ENCODE data around the gene EYA2. TPM values are rescaled to one million over a fixed set of nuclear protein-coding genes. Genes with fewer than 3 reads are reported as not detected.

EYA2 gene
- total RNA-seq, 1 experiment from 2014 or later, result not detected

DNA sequence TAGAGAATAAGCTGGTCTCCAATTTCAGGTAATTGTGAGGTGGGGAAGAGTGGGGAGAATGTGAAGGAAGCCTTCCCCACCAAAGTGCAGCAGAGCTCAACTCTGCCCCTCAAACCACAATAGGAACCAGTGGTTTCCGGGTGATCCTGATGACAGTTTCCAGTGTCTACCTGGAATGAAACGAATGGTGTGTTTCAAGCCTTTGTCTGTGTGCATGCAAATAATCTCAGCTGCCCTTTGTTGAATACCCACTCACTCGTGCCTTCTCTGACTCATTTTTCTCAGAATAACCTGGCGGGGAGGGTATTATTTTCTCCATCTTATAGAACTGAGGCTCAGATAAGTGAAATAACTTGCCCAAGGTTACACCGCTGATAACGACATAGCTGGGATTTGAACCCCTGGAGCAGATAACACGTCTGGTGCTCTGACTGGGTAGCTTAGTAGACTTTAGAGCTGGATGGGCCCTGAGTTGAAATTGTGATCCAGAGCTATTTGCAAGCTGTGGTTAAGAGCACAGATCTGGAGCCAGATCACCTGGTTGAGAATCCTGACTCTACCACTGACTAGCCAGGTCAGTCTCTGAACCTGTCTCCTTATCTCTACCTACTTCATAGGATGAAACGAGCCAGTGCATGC, 85.1 kb downstream of the EYA2 start:
- no peak for DNase-seq (ENCODE audit: low spot score)
- POLR2A ChIA-PET (ENCODE audit: low non-redundant PET), result no interaction called here
- Histone ChIP-seq H3K9me3 (ENCODE audit: low read depth, low read length, poor library complexity, severe bottlenecking) (no peaks in the 10 kb centered on the region), H3K36me3 (ENCODE audit: insufficient read depth, low read length, poor library complexity, severe bottlenecking) (no peaks in the 10 kb centered on the region), H3K27me3 (replicated peaks; ENCODE audit: insufficient read depth, low read depth, low read length, poor library complexity) (peaks cover 2% of the 10 kb centered on the region), H3K4me3 (ENCODE audit: low read depth, low read length, poor library complexity, severe bottlenecking) (no peak overlapping the region), H3K27ac (ENCODE audit: low read depth, low read length, poor library complexity, severe bottlenecking) (no peak overlapping the region), H3K4me1 (ENCODE audit: insufficient read depth, low read length, poor library complexity, severe bottlenecking) (no peaks in the 10 kb centered on the region)
- no peak for TF ChIP-seq CTCF (conservative IDR thresholded peaks at IDR 0.05; ENCODE audit: low read depth, low read length)
- TF ChIP-seq EZH2 (IDR thresholded peaks at IDR 0.05; ENCODE audit: borderline replicate concordance, low read depth, low read length, poor library complexity, severe bottlenecking), result no peak
- intact Hi-C loops (cut with micrococcal nuclease; ENCODE audit: unreplicated experiment), result no loop called here
- BruUV-seq (replicated peaks), result no TSS peak
- CTCF ChIA-PET, result no interaction called here

- Histone ChIP-seq H3K27ac (ENCODE audit: low read depth, low read length, poor library complexity, severe bottlenecking) (no peak overlapping the region), H3K27me3 (replicated peaks; ENCODE audit: insufficient read depth, low read depth, low read length, poor library complexity) (peaks cover 2% of the 10 kb centered on the region), H3K4me3 (ENCODE audit: low read depth, low read length, poor library complexity, severe bottlenecking) (no peak overlapping the region), H3K36me3 (ENCODE audit: insufficient read depth, low read length, poor library complexity, severe bottlenecking) (no peaks in the 10 kb centered on the region), H3K4me1 (ENCODE audit: insufficient read depth, low read length, poor library complexity, severe bottlenecking) (no peaks in the 10 kb centered on the region), H3K9me3 (ENCODE audit: low read depth, low read length, poor library complexity, severe bottlenecking) (no peaks in the 10 kb centered on the region)
- no peak for DNase-seq (ENCODE audit: low spot score)
- POLR2A ChIA-PET (ENCODE audit: low non-redundant PET), result no interaction called here
- intact Hi-C loops (cut with micrococcal nuclease; ENCODE audit: unreplicated experiment), result no loop called here
- no TSS peak for BruUV-seq (replicated peaks)
- CTCF ChIA-PET, result no interaction called here
- TF ChIP-seq EZH2 (IDR thresholded peaks at IDR 0.05; ENCODE audit: borderline replicate concordance, low read depth, low read length, poor library complexity, severe bottlenecking) (no peak), CTCF (conservative IDR thresholded peaks at IDR 0.05; ENCODE audit: low read depth, low read length) (no peak)
These were observed 86.5 kb downstream of the EYA2 start for GRCh38 chr20:46981184-46981583.

- ChIA-PET CTCF (no interaction called here), POLR2A (ENCODE audit: low non-redundant PET) (no interaction called here)
- no peak for TF ChIP-seq CTCF (conservative IDR thresholded peaks at IDR 0.05; ENCODE audit: low read depth, low read length)
- no peak for TF ChIP-seq EZH2 (IDR thresholded peaks at IDR 0.05; ENCODE audit: borderline replicate concordance, low read depth, low read length, poor library complexity, severe bottlenecking)
- DNase-seq (ENCODE audit: low spot score), result no peak
- Histone ChIP-seq H3K9me3 (ENCODE audit: low read depth, low read length, poor library complexity, severe bottlenecking) (no peaks in the 10 kb centered on the region), H3K27me3 (replicated peaks; ENCODE audit: insufficient read depth, low read depth, low read length, poor library complexity) (peaks cover 2% of the 10 kb centered on the region), H3K36me3 (ENCODE audit: insufficient read depth, low read length, poor library complexity, severe bottlenecking) (no peaks in the 10 kb centered on the region), H3K27ac (ENCODE audit: low read depth, low read length, poor library complexity, severe bottlenecking) (no peak overlapping the region), H3K4me1 (ENCODE audit: insufficient read depth, low read length, poor library complexity, severe bottlenecking) (no peaks in the 10 kb centered on the region), H3K4me3 (ENCODE audit: low read depth, low read length, poor library complexity, severe bottlenecking) (no peak overlapping the region)
- BruUV-seq (replicated peaks), result no TSS peak
- intact Hi-C loops (cut with micrococcal nuclease; ENCODE audit: unreplicated experiment), result no loop called here
These were observed 88.8 kb downstream of the EYA2 start for GRCh38 chr20:46983466-46983865.

Measured in A673 (cell line).